ENCODE data around the gene CD209.

CD209 gene

DNA sequence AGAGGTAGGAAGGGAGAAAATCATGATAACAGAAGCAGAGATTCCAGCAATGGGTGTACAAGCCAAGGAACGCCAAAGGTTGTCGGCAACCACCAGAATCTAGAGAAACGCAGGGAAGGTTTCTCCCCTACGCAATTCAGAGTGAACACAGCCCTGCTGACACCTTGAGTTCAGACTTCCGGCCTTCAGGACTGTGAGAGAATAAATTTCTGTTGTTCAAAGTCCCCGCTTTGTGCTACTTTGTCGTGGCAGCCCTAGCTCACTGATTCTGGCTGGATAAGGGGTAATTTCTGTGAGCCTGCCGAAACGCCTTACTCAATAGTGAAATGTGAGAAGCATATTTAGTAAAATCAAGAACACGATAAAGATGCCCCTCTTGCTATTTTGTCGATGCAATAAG is 10.1 kb downstream of the CD209 start:
- DNase-seq (ENCODE audit: low read depth) = no peak

DNA sequence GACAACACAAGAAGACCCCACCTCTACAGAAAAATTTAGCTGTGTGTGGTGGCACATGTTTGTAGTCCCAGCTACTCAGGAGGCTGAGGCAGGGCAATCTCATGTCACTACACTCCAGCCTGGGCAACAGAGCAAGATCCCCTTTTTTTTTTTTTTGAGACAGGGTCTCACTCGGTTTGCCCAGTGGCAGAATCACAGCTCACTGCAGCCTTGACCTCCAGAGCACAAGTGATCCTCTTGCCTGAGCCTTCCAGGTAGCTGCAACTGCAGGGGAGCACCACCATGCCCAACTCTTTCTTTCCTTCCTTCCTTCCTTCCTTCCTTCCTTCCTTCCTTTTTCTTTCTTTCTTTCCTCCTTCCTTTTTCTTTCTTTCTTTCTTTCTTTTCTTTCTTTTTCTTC is 11.2 kb downstream of the CD209 start:
- DNase-seq (ENCODE audit: low read depth) = no peak

DNA sequence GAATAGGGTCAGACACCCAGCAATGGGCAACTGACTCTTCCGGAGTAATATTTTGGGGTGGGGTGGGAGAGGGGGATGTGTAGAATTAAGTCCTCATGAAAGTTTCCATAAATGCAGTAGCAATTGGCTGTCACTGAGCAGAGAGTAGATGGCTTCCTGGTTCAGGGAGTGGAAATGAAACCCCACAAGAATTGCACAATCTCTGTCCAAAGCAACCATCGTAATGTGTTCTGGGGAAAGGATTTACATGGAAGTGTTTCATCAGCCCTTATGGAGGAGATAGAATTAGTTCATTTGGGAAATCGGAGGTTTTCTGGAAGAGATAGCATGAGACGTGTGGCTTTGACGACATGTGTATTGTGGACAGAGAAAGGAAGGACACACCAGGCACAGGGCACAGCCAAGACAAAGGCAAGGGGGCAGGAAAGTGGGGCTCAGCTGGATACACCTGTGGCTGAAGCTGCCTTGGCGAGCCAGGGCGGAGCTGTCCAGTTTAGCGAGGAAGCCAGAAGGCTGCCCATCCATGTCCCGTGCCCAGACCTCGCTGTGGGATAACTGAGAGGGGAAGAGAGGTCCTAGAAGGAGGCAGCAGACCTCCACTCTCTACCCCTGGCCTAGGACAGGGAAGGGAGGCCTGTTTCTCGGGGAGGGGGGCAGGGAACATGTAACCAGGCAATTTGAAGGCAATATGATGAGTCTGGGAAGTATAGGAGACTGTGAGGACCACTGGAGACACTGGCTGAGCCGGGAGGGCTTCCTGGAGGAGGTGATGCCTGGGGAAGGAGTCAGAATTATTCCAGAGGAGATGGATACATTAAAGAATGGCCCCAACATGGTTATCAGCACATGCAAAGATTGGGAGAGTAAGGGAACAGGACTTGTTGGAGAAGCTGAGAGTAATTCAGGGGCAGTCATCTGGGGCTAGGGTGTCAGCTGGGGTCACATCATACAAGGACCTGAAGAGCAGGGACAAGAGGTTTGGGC is 12.8 kb downstream of the CD209 start:
- DNase-seq (ENCODE audit: low read depth) = peak; percentile 39

DNA sequence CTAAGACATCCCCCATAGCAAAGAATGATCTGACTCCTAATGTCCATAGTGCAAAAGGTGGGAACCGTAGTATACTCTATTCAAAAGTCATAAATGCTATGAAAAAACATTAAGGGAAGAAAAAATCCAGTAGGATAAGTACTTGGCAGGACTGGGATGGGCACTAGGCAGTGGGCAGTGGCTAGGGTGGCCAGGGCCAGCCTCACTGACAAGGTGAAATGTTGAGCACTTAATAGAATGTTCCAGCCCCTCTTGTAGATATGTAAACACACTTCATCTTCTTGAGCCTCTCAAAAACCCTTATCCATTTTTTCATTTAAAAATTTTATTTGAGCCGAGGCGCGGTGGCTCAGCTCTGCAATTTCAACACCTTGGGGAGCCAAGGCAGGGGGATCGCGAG is 14.0 kb downstream of the CD209 start:
- no peak for DNase-seq (ENCODE audit: low read depth)

DNA sequence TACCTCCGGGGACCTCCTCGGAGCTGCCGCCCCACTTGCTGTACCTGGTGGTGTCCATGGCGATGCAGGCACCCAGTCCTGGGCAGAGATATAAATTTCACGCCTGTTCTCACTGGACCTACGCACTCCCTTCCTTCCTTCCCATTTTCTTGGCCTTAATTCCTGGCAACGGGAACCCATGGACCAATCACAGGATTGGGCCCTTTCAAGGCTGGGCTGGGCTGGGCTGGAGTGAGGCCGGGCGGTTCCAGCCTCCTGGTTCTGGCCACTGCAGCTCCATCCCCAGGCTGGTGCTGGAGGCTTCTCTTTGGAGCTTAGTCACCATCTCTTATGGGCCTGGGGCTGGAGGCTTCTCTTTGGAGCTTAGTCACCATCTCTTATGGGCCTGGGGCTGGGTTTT is 15.3 kb downstream of the CD209 start, which contains the start of gene CLEC4G:
Gene CLEC4G, minus strand, starts transcription at position 66 of the 400 bp plus-strand sequence. Its CDS starts 8 bp downstream, at position 58.
- DNase-seq (ENCODE audit: low read depth) = no peak

DNA sequence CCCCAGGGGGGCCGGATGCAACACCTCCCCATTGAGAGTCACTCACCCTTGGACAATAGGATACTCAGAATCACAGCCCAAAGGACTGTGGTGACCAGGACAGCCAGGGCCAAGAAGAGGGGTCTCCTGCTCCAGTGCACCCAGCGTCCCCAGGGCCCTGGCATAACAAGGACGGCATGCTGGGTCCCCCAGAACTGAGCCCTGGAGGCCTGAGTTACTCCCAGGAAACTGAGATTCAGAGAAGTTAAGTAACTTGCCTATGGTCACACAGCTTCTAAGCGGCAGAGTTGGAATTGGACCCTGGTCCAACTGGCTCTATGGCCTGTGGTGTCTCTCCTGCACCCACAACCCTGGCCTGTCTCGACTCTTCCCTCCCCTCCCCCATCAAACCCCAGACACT is 15.7 kb downstream of the CD209 start:
- DNase-seq (ENCODE audit: low read depth) = no peak

DNA sequence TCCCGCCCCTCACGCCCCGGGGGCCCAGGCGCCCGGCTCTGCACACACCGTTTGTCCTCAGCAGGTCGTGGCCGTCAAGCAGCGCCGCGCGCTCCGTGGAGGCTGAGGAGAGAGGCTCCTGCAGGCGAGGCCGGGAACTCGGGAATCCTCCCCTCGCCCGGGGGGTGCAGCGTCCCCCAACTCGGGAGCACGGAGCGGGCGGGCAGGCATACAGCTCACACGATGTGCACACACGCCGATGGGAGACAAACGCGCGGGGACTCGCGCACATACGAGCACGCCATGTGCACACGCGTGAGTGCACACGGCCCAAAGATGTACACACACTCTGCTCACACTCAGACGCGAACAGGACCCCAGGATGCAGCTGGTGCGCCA is 16.1 kb downstream of the CD209 start:
- DNase-seq (ENCODE audit: low read depth) = no peak

DNA sequence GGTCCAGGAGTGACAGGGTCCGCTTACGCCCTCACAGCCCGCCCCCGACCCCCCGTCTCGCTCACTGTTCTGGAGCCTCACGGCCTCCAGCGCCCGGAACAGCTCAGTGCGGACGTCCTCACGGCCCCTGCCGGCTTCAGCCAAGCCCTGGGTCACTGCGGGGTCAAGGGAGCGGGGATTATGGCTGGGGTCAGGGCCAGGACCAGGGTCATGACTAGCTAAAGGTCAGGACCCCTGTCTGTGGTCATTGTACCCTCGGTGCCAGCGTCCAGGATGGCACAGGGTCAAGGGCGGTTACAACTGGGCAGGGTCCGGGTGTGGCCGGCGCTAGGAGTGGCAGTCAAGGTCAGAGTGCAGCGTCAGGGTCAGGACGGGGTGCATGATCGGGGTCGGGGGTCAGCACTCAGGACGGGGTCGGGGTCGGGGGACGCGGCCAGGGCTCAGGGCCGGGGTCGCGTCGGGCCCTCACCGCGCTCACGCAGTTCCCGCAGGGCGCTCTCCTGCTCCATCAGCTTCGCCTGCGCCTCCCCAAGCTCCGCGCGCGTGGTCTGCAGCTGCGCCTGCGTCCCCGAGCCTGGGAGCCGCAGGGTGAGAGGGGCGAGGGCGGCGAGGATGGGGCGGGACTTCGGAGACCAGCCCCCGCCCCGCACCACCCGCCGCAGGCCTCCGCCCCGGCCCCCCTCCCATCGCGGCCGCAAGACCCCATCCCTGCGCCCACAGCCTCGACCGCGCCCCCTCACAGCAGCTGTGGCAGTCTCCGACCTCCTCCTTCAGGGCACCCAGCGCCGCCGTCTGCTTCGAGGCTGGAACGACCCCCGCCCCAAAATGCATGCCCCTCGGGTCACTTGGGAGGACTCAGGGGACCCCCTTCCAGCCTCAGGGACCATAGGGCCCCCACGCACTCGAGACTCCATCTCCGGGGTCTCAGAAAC is 16.8 kb downstream of the CD209 start:
- DNase-seq (ENCODE audit: low read depth) = no peak

DNA sequence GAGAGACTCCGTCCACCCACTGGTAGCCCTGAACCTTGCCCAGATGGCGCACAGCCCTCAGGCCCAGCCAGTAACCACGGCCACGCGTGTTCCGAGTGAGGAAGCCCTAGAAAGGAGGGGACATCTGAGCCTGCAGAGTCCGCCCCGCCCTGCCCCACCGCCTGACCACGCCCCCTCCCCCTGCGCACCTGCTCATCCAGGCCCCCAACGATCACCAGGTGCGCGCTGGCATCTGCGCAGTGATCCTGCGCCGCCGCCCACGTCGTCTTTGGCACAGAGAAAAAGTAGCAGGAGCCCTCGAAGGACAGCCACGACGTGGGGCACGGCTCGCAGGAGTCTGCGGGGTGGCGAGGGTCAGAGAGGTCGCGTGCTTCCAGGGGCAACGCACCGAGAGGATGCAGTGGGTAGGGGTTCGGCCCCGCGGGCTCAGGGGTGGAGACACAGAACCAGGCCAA is 17.5 kb downstream of the CD209 start:
- no peak for DNase-seq (ENCODE audit: low read depth)

DNA sequence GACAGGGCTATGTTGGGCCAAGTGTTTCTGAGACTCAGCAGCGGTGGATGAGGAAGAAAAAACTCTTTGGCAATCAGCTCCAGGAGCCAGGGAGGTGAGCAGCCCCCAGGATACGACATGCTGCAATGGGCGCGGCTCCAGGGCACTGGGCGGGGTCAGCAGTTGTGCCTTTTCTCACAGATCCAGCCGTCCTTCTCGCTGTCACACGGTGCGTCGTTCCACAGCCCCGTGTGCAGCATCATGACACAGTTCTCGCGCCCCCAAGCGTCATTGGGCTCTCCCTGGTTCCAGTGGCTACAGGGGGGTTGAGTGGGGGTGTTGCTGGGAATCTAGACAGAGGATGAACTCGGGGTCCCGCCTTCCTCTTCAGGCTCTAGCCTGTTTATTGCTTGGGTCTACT is 18.1 kb downstream of the CD209 start:
- no peak for DNase-seq (ENCODE audit: low read depth)

DNA sequence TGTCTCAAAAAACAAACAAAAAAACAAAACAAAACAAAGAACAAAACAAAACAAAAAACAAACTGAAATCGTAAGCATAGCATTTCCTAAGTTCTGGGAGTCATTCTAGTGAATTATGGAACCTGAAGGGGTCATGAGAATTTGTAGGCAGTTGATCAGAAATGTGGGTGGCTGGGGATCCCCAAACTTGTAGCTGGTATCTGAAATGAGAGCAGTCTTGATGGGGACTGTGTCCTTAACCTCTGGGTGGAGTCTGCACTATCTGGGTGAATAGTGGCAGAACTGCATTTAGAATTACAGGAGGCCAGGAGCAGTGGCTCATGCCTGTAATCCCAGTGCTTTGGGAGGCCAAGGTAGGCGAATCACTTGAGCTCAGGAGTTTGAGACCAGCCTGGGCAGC is 21.5 kb downstream of the CD209 start:
- DNase-seq (ENCODE audit: low read depth) = no peak

DNA sequence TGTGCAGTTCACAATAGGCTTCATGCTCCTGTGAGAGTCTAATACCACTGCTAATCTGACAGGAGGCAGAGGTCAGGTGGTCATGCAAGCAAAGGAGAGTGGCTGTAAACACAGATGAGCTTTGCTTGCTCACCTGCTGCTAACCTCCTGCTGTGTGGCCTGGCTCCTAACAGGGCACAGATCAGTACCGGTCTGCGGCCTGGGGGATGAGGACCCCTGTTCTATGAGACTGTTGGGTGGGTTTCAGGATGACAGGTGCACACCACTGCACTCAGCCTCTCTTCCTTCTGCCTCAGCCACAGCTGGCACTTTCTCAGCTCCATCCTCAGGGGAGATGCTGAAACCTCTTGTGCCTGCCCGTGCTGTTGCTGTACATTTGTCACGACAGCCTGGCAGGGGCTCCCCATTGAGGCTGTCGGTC is 25.1 kb downstream of the CD209 start:
- no peak for DNase-seq (ENCODE audit: low read depth)

DNA sequence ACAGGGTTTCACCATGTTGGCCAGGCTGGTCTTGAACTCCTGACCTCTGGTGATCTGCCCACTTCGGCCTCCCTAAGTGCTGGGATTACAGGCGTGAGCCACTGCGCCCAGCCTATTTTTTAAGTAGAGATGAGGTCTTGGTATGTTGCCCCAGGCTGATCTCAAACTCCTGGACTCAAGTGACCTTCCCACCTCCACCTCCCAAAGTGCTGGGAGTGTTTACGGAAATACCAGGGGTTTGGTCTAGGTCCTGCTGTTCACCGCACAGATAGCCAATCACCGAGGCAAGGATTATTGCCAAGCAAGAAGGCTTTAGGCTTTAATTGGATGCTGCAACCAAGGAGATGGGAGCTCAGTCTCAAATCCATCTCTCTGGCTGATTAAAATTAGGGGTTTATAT is 27.0 kb downstream of the CD209 start:
- DNase-seq (ENCODE audit: low read depth) = no peak

DNA sequence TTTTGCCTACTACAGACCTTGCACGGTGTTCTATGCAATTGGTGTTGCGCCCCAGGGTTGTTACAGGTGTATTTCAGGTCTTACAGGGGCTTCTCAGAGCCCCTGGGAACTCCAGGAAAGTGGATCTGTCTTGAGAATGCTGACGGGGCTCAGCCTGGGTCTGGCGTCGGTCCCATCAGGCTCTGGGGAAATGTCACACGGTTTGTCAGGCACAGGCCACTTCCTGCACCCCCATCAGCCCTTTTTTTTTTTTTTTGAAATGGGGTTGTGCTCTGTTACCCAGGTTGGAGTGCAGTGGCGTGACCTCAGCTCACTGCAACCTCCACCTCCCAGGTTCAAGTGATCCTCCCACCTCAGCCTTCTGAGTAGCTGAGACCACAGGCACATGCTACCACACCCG is 28.7 kb downstream of the CD209 start:
- no peak for DNase-seq (ENCODE audit: low read depth)

DNA sequence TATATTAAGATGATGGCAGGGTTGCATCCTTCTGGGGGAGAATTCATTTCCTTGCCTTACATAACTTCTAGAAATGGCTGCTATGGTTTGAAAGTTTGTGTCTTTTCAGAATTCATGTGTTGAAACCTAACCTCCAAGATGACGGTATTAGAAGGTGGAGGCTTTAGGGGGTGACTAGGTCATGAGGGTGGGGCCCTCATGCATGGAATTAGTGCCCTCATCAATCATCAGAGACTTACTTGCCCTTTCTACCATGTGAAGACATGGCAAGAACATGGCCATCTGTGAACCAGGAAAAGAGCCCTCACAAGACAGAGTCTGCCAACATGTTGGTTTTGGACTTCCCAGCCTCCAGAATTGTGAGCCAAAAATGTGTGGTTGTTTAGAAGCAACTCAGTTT is 30.6 kb downstream of the CD209 start:
- no peak for DNase-seq (ENCODE audit: low read depth)

DNA sequence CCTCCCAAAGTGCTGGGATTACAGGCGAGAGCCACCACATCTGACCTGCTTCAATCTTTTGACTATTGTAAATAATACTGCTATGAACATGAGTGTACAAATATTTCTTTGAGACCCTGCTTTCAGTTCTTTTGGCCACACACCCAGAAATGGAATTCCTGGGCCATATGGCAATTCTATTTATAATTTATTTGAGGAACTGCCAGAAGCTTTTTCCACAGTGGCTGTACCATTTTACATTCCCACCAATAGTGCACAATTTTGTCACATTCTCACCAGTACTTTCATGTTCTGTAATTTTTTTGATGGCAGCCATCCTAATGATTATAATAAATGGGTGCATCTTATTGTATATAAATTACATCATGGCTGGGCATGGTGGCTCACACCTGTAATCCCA is 31.7 kb downstream of the CD209 start:
- no peak for DNase-seq (ENCODE audit: low read depth)

DNA sequence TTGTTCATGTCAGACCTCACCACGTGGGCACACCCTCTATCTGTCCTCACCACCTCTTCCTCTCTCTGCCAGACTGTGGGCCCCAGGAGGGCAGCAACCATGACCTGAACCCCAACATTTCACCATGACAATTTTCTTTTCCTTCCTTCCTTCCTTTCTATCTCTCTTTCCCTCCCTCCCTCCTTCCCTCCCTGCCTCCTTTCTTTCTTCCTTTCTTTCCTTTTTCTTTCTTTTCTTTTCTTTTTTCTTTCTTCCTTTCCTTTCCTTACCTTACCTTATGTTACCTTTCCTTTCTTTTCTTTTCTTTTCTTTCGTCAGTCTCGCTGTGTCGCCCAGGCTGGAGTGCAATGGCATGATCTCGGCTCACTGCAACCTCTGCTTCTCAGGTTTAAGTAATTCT is 36.7 kb downstream of the CD209 start:
- no peak for DNase-seq (ENCODE audit: low read depth)

DNA sequence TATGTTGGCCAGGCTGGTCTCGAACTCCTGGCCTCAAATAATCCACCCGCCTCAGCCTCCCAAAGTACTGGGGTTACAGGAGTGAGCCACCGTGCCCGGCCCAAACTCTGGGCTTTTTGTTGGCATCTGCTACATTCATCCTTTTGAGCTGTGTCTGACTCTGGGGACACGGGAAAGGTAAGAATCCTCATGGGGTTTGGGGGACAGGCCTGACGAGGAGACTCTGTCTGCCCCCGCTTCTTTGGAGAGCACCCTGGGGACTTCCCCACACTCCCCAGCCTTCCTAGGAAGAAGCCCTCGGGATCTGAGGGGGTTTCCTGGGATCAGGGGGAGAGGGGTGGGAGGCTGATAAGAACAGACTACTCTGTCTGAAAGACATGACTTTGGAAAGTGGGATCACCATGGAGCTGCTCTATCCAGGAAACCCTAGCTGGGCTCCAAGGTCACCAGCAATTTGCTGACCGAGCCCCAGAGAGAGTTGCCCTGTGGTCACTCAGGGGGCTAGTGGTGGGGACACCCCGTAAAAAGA is 37.3 kb downstream of the CD209 start:
- DNase-seq (ENCODE audit: low read depth) = no peak

DNA sequence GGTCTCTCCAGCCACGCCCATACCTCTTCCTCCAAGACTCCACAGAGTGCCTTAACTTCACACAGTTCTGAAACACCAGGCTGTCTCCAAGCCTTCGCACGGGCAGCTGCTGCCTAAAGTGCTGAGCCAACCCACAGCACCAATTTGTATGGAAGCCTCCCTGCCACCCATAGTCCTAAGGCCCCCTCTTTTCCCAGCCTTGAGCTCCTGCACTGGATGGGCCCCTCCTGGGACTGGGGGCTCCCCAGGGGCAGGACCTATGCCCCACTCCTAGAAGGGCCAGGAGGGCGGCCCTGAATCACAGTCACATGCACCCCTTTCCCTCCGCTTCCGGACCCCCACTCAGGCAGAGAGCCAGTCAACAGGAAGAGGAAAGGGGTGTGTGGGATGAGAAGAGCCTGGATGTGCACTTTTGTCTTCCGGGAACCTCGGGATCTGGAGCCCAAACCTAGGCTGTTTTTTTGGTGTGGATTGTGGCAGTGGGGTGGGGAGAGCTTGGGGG is 40.3 kb downstream of the CD209 start:
- DNase-seq (ENCODE audit: low read depth) = no peak

DNA sequence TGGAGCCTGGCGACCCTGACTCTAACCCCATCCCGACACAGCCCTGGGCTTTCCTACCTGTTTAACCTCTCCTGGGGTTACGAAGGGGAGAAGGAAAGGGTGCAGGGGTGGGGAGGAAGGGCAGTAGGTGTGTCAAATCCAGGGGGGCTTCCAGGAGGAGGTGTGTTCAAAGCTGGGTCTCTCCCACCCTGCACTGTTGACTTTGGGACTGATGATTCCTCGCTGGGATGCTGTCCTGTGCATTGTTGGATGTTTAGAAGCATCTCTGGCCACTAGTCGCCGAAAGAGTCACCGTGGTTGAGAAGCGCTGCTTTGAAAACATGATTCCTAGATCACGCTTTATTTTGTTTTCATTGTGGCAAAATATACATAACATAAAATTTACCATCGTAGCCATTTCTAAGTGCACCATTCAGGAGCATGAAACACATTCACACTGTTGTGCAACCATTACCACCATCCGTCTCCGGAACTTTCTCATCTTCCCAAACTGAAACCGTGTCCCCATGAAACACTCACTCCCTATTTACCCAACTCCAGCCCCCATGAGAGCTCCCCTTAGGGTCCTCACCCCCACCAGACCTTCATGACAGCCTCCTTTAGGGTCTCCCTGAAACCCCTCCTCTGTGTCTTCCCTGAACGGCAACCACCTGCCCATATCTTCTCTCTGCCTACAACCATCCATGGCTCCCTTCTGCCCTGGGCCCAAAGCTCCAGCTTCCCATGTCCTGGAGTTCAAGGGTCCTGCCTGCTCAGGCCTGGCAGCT is 41.0 kb downstream of the CD209 start:
- no peak for DNase-seq (ENCODE audit: low read depth)

DNA sequence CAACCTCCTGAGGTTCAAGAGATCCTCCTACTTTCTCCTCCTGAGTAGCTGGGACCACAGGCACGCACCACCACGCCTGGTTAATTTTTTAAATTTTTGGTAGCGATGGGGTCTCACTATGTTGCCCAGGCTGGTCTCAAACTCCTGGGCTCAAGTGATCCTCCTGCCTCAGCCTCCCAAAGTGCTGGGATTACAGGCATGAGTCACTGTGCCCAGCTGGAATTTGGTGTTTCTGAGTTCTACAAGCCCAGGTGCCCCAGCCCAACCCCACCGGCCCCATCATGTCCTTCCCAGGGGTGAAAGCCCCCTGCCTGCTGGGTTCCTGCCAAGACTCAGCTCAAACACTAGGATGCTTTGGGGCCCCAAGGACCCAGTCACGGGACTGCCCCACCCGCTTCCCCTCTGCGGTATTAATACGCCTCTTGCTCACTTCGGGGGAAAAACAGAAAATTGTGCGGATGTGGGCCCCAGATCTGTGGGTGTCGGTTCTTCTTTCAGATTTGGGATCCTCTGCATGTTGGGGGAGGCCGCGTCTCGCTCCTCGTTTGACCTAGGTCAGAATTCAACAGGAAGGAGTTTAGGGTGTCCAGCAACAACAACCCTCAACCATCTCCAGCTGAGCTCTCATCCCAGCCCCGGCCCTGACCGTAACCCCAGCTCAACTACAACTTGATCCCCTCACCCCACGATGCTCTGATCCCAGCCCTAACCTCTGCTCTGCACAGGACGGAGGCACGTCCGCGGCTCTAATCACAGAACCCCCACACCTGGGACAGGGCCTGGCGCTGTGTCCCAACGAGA is 41.7 kb downstream of the CD209 start:
- no peak for DNase-seq (ENCODE audit: low read depth)
